C4-2B (cell line): ENCODE results near the gene ATG4A.

Experiments used
- CTCF ChIP-seq: fragments of 450-650 bp; conservative IDR thresholded peaks from 2 replicates; pipeline ENCODE4 v1.5.1; 2017; ENCODE audit warnings: mild to moderate bottlenecking
- ZFX ChIP-seq: fragments of 450-650 bp; IDR thresholded peaks from 2 replicates; pipeline ENCODE4 v1.6.1; 2017

GRCh38 chrX:108132876-108133275, 41.3 kb downstream of the ATG4A start:
- no peak for TF ChIP-seq CTCF
- no peak for TF ChIP-seq ZFX
